ENCODE results near the gene DDB1.

- TF ChIP-seq POLR2A (IDR thresholded peaks at IDR 0.05; ENCODE audit: low read depth, low read length) (no peak), TAF1 (IDR thresholded peaks at IDR 0.05; ENCODE audit: borderline replicate concordance, low read depth, low read length) (no peak), POLR2AphosphoS5 (IDR thresholded peaks at IDR 0.05; ENCODE audit: low read depth, low read length) (no peak)
Observed at GRCh38 chr11:61267437-61267841, 65.5 kb downstream of the DDB1 start.

All from GM12892 (cell line).